Amniotic epithelial cell (primary cell): ENCODE results near the gene PREX1.
"Not testable (repeated sequence)": the region's sequence is repeated elsewhere in the genome, so short reads cannot be mapped to it uniquely, and the experiment has no call there.

Experiments used
- DNase-seq: peaks from one replicate; pipeline ENCODE4 v3.0.0-alpha.2; 2010; ENCODE audit warnings: low read depth

The PREX1 gene

GRCh38 chr20:48791666-48792071 is 36.1 kb downstream of the PREX1 start:
- no peak for DNase-seq

- DNase-seq, result no peak
These were observed 36.8 kb downstream of the PREX1 start for GRCh38 chr20:48791014-48791413.

GRCh38 chr20:48790473-48791003 is 37.3 kb downstream of the PREX1 start:
- DNase-seq, result no peak

- DNase-seq, result no peak
These were observed 37.9 kb downstream of the PREX1 start for GRCh38 chr20:48789781-48790472.

GRCh38 chr20:48789185-48789668 is 38.6 kb downstream of the PREX1 start:
- no peak for DNase-seq

GRCh38 chr20:48788486-48789072 is 39.2 kb downstream of the PREX1 start:
- no peak for DNase-seq

GRCh38 chr20:48787861-48788375 is 39.9 kb downstream of the PREX1 start:
- DNase-seq, result peak; percentile 63

- DNase-seq, result no peak
These were observed 40.7 kb downstream of the PREX1 start for GRCh38 chr20:48786951-48787705.

GRCh38 chr20:48785801-48786200 is 42.0 kb downstream of the PREX1 start:
- no peak for DNase-seq

GRCh38 chr20:48785256-48785655 is 42.5 kb downstream of the PREX1 start:
- no peak for DNase-seq

- no peak for DNase-seq
These were observed 43.5 kb downstream of the PREX1 start for GRCh38 chr20:48784273-48784641.

- no peak for DNase-seq
These were observed 44.1 kb downstream of the PREX1 start for GRCh38 chr20:48783533-48784272.

- DNase-seq, result no peak
These were observed 44.9 kb downstream of the PREX1 start for GRCh38 chr20:48782901-48783308.

- no peak for DNase-seq
These were observed 45.7 kb downstream of the PREX1 start for GRCh38 chr20:48782053-48782452.

GRCh38 chr20:48781634-48782033 is 46.2 kb downstream of the PREX1 start:
- no peak for DNase-seq

GRCh38 chr20:48779435-48779834 is 48.4 kb downstream of the PREX1 start:
- no peak for DNase-seq

- DNase-seq, result no peak
These were observed 50.0 kb downstream of the PREX1 start for GRCh38 chr20:48777821-48778220.

GRCh38 chr20:48777005-48777404 is 50.8 kb downstream of the PREX1 start:
- DNase-seq, result no peak

GRCh38 chr20:48776306-48776705 is 51.5 kb downstream of the PREX1 start:
- DNase-seq, result peak; percentile 52

- not testable (repeated sequence) for DNase-seq
These were observed 52.3 kb downstream of the PREX1 start for GRCh38 chr20:48775545-48775944.

GRCh38 chr20:48774696-48775095 is 53.1 kb downstream of the PREX1 start:
- no peak for DNase-seq
